Effector CD8-positive, alpha-beta T cell (primary cell): ENCODE results near the gene RASAL1.
"Not testable (repeated sequence)": the region's sequence is repeated elsewhere in the genome, so short reads cannot be mapped to it uniquely, and the experiment has no call there.

Experiments
- DNase-seq: peaks from one replicate; lab custom pipeline; 2025; lab: John Stamatoyannopoulos, UW

The RASAL1 gene

DNA sequence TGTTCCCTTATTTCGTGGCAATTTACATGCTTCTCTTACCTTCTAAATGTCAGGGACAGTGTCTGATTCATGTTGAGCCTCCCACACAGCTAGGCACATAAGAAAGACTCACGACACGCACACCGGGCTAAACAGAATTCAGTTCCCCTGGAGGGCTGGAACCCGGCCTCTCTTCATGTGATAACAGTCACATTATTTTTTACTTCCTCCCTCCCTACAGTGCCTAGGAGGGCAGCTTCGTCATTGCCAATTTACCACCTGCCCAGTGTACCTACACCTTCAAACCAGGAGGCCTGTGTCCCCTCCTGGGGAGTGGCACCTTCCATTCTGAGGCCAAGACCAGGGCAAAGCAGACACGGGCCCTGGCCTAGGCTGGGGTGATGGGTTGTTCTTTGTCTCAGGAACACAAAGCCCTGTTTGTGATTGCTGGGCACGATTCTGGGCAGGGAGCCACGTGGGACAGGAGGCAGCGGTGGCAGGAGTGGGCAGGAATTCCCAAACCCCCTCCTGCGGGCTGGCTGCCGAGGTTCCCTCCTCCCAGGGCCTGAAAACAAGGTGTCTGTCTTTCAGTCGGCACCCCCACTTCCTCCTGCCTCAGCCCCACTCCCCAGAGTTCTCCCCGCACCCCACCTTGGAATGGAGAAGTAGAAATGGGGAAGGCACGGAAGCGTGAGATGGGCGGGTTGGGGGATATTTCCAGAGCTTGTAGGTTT lies 6.8 kb upstream of the RASAL1 start:
- DNase-seq = no peak

DNA sequence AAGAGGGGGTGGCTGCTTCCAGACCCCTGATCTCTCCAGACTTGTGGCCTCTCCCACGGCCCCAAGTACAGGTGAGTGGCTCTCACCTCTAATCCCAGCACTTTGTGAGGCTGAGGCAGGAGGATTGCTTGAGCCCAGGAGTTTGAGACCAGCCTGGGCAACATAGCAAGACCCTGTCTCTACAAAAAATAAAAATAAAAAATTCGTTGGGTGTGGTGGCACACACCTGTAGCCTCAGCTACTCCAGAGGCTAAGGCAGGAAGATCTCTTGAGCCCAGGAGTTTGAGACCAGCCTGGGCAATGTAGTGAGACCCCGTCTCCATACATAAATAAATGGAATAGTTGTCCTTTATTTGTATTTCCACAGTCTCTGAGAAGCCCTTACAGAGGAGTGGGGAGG lies 6.2 kb upstream of the RASAL1 start:
- DNase-seq = not testable (repeated sequence)

DNA sequence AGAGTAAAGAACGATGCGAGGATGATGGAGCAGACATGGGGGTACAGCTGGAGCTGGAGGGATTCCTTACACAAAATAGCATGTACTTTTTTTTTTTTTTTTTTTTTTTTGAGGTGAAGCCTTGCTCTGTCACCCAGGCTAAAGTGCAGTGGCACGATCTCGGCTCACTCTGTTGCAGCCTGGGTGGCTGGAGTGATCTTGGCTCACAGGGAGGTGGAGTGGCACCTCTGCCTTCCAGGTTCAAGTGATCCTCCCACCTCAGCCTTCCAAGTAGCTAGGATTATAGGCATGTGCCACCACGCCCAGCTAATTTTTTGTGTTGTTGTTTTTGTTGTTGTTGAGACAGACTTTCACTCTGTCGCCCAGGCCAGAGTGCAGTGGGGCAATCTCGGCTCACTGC lies 5.1 kb upstream of the RASAL1 start:
- DNase-seq = no peak

DNA sequence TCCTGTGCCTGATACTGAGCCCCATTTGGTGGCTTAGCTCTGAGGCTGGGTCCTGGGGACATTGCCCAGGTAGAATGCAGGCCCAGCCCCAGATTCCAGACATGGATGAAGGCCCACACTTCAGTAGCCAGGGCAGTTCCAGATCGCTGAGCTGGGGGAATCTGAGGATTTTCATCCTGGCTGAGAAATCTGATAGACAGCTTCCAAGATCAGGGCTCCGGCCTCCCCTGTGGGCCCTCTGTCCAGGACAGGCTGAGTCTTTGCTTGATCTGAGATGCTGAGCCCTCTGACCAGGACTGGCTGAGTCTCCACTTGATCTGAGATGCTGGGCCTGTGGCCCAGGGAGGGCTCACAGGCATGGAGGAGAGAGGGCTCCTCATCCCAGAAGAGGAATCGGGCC lies 3.3 kb upstream of the RASAL1 start:
- no peak for DNase-seq

DNA sequence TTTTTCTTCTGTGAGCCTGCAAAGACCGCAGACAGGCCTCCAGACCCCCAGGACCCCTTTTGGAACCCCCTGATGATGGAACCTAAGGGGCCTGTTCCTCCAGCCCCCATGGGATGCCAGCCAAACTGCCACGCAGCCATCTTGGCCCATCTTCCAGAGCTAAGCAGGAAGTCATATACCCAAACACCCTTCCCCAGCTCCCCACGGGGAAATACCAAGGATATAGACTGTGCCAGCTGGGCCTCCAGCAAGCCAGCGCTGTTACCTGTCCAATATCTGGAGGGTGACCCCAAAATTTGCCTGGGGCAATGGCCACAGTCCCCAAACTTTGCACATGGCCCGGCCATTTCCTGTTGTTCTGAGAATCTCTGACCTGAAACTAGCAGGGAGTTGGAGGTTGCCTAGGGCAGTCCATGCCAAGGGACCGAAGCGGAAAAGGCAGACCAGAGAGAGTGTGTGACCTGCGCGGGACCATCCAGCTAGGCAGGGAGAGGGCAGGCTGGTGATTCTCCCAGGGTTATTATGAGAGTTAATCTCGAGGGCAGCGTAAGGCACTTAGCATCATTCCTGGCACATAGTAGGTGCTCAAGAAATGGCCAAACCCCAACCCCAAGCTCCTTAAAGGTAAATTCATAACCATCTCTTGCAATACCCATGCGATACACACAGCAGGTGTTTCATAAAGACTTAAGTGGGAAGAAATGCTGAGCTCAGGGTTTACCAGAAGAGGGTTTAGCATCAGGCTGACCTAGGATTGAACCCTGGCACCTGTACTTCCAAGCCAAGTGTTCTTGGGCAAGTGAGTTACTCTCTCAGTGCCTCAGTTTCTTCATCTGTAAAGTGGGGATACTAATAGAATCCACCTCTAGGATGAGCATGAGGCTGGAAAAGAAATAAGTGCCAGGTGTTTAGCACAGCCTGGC lies 2.6 kb upstream of the RASAL1 start:
- no peak for DNase-seq

DNA sequence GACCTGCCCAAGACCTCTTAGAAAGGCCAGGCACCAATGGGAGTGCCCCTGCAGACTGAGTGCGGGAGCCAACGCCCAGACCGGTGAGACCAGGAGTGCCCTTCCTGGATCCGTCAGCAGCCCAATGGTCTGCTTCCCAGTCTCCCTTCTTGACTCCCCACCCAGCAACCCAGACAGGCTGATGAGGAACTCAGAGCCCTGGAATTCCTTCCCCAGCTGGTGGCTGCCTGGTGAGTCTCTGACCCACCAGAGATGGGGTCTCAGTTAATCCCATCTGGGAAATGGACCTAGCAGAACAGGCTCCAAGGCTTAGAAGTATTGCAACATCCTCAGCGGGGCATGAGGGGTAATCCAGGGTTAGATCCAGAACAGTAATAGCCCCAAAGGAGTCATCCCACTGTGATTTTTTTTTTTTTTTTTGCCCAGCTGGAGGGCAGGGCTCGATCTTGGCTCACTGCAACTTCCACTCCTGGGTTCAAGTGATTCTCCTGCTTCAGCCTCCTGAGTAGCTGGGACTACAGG lies 1.5 kb upstream of the RASAL1 start:
- DNase-seq = no peak

DNA sequence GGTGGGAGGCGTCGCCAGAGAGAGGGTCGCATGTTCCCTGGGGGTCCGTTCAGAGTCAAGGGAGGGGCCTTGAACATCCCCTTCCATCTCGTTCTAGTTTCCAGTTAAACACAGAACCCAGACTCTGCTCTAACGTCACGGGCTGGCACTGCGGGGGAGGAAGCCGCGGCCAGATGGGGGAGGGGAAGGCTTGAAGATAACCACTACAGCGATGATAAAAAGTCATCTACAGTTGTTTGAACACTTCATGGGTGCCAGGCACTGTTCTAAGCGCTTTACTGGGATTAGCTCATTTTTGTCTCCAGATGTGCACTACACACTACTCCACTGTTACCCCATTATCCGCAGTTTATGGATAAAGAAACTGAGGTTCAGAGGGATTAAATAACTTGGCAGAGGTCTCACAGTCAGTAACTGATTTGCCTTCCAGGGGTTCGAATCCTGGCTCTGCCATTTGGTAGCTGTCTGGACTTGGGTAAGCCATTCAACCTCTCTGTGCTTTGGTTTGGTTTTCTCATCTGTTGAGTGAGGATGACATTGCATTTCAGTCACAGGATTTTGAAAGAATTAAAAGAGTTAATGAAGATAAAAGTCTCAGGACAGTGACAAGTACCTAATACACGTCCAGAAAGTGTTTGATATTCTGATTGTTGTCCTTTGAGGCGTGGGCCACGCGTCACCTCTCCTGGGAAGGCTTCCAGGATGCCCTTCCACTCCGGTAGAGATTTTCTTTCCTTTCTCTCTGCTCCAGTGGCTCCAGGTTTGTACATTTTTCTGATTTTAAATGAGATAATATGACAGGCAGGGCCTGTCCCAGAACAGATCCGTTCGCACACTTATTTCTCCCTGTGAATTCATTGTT lies 798 bp upstream of the RASAL1 start:
- peak; percentile 27 for DNase-seq

DNA sequence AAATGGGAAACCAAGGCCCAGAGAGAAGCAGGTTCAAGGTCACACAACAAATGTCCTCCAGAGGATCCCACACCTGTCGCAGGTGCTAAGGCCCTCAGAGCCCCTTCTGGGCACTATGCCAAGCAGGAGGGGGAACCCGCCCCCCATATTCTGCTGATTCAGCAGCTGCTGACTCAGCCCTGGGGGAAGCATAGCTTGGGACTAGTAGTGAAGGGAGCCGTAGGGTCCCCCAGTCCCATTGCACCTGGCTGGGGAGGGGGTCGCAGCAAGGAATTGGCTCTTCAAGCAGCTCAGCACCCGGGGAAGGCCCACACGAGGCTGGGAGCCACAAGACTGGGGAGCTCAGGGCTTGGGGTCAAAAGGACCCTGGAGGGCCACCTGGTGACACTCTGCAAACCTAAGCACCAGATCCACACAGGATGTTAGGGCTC lies 1.0 kb downstream of the RASAL1 start:
- no peak for DNase-seq

DNA sequence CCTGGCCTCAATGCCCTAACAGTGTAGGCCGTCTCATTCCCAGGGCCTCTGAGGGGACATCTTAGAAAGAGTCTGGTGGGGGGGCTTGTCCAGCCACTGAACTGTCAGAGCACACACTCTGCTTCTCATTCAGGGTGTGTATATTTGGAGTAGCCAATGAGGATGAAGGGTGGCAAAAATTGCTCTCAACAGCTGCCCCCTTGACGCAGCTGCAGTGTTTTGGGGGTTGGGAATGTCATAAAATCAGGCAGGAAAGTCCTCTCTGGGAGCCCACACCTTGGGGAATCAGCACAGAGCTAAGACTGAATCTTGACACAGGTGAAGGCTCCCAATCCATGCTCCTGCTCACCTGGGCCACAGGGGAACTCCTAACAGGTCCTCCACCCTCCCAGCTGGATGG lies 1.5 kb downstream of the RASAL1 start:
- DNase-seq = no peak

DNA sequence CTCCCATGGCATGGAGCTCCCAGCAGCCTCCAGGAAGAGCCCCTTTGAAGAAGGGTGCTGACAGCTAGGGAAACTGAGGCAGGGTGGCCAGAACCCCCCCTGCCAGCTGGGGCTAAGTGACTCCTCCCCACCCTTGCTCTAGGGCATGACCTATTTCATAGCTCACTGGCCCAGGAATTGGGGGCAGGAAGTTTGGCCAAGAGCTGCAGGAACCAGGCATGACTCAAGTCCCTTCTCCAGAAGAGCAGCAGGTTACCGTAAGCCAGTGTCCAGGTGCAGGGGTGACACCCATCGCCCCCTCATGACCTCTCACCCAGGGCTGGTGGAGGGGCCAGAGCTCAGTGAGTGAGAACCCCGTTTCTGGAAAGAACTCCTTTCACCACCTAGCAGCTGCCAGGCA lies 1.9 kb downstream of the RASAL1 start:
- DNase-seq = no peak

DNA sequence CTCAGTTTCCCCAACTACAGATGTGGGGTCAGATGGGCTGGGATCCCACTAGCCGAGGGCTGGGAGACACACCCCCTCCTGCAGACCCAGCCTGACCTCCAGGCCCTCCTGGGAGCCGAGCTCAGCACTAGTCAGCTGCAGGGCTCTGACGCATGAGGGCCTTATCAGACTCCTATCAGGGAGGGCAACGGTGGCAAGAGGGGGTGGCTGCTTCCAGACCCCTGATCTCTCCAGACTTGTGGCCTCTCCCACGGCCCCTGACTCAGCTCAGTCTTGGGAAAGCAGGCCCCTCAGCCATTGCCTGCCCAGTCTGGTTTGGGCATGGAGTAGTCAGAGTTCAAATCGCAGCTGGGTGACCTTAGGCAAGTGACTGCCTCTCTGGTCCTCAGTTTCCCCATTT lies 2.5 kb downstream of the RASAL1 start:
- no peak for DNase-seq

DNA sequence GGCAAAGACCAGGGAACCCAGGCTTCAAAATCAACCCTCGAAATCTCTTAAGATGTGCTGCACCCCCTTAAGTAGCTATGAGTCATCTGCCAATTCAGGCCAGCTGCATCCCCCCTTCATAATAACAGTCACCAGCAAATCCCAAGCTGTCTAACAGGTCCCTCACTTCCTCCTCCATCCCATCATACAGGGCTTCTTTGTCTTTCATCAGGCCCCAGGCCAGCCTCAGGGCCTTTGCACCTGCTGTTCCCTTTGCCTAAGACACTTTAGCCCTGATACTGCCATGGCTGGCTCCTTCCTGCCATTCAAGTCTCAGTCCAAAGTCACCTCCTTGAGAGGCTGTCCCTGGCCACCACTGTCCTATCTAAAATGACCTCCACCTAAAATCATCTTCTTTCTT lies 4.0 kb downstream of the RASAL1 start:
- no peak for DNase-seq

DNA sequence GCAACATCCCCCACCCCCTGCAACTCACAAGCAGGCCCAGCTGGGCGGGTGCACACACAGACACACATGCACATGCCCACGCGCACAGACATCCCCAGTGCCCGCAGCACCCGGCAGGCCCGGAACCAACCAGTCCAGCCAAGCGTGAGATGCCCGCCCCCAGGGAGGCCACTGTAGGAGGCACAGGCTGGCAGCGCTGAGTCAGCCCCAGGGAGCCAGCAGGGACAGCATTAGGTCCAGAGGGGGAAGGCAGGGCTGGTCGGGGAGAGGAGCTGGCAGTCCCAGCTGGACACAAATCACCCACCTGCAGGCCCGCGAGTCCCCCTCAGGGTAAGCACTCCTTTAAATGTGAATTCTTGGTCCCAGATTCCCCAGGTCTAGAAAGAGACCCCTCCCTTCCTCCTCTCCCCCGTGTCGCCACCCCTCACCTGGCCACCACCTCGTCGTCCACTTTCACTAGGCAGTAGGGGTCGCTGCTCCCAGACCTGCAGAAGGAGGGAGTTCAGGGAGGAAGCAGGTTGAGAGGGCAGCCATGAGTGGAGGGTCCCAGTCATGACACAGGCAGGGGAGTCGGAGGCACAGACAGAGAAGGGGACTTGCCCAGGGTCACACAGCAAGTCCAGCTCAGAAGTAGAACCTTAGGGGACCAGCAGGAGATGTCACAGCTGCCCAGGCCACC lies 5.0 kb downstream of the RASAL1 start:
- no peak for DNase-seq

DNA sequence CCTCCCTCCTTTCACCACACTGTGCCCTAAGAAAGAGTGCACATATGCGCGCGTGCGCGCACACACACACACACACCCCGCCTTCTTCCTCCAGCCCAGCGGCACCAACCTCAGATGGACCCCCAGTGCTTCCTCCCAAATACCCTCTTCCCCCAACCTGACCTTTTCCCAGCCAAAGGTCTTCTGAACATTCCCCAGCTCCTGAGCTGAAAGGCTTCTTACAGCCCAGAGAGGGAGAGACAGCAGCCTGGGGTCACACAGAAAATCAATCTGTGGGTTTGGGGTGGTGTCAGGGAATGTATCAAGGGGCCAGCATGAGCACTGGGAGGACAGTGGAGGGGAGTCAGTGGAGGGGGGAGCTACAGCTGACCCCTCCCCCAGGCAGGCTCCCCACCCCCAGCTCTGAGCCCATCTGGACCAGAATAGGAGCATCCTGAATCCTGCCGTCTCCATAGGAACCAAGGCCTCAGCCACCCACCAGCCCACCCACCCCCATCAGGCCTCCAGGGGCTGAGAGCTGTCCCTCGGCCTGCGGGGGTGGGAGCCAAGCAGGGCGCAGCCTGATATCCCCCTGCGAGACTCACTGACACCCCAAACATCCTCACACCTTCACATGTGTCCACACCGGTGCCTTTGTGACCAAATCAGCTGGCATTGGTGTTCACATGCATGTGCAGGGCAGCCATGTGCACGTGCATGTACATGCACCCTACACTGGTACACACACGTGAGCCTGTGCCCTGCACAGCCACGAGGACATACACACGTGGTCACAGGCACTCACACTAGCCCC lies 5.7 kb downstream of the RASAL1 start:
- DNase-seq = no peak

DNA sequence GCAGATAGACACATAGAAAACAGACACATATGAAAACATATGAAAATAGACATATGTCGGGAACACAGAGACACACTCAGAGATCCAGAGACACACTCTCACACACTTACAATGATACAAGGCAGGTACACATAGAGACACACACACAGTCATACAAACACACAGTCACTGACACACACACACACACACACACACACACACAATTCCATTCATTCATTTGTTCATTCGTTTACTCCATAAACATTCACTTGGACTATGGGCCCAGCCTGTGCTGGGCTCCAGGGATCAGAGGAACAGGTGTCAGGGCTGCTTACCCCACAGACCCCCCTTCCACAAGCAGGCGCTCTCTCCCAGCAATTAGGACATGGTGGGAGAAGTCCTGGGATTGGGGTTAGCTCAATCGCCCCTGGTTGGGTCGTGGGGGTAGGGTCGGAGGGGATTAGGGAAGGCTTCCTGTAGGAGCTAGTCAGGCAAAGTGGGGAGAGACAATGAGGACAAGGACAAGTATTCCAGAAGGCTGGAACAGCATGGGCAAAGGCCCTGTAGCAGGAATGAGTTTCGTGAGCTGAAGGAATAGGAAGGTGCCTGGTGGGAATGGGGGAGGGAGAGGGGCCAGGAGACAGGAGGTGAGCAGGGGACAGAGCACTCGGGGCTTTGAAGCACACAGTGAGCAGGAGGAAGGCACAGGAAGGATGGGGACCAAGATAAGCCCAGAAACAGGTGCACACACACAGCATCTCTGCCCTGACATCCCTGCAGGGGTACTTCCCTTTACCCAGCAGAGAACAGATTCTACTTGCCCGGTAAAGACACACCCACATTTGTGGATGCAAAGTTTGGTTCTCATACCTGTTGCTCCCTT lies 6.5 kb downstream of the RASAL1 start:
- no peak for DNase-seq

DNA sequence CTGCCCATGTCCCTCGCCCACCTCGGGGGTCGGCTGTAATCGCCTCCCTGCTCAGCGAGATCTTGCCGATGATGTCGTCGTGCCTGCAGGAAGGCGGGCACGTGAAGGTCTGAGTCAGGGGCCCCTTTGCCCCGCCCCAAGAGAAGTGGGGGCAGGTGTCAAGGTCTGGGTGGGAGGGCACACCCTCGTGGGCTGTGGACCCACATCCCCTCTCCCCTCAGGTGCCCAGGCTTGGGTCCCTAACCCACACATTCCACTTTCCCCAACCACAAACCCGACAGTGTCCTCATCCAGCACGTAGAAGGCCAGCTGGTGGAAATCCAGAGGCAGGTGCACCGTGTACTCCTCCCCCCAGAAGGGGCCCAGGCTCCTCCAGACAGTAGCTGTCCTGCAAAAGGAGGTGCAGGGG lies 7.8 kb downstream of the RASAL1 start:
- DNase-seq = no peak

DNA sequence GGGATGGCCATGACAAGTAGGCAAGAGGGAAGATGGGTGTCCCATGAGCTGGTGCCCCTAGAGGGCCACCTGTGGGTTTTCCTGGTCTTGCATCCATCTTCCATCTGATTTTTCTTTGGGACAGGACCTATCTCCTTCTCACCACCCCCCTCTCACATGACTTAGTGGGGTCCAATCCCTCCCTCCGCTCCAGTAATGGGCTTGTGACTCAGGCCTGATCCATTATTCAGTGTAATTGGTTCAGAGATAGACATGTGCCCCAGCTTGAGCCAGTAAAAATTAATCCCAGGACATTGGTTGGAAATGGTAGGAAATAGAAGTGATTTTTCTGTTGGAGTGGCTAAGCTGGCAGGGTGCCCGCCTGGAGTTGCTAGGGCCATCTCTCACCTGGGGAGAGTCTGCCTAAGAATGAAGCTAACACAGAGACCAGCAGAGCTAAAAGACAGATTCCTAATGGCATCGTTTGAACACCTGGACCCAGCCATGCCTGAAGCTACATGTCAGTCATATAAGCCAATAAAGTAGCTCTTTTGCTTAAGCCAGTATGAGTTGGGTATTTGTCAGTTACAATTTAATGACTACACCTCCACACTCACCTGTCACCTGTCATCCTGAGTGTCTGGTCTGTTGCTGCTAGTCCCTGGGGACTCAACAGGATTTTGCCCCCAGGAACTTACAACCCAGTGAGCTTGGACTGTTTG lies 14.7 kb downstream of the RASAL1 start:
- DNase-seq = no peak

DNA sequence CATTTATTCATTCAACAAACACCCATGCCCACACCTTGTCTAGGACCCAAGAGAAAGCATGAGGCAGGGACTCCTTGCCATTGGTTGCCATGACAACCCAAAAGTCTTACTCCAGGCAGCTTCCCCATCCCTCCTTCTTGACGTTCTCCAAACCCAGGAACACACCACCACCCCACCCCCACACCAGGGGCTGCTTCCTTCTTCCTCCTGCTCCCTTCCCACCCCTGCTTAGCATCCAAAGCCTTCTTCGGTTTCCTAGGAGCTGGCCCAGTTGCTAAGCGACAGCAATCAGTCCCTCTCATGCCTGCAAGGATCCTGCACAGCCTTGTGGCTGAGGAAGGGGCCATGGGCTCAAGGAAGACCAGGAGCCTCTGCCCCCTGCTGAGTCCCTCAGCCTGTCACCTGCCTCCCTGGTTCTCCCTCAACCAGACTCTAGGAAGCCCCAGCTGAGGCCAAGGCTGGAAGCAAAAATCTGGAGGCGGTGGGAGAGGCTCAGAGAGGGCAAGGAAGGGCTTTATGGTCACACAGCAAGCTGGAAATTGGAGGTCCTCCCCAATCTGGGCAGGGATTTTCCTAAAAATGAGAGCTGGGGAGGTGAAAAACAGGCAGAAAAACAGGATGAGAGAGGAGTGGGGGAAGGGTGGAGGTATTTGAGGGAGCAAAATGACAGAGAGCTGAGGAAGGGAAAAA lies 15.4 kb downstream of the RASAL1 start:
- no peak for DNase-seq
